ENCODE data around the gene CAMKK2.

DNA sequence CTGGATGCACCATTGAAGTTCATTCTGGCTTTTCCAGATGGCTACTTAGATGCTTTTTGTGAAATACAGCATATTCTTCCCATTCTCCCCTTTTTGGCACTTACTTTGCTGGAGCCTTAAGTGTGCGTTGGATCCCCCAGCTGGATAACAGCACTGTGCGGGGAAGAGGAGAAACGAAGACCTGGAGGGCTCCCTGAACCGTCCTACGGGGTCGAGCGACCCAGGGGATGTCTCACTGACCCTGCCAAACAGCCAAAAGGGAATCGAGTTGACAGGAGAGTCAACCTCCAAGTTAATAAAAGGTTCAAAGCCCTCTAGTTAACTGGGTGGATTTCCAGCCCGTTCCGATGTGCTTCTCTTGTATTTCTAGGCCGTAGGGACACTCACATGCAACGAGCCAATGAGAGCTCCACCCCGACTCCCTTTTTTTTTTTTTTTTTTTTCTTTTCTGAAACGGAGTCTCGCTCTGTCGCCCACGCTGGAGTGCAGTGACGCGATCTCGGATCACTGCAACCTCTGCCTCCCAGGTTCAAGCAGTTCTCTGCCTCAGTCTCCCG is 1.0 kb upstream of the CAMKK2 start:
- TF ChIP-seq, protein P1, sequence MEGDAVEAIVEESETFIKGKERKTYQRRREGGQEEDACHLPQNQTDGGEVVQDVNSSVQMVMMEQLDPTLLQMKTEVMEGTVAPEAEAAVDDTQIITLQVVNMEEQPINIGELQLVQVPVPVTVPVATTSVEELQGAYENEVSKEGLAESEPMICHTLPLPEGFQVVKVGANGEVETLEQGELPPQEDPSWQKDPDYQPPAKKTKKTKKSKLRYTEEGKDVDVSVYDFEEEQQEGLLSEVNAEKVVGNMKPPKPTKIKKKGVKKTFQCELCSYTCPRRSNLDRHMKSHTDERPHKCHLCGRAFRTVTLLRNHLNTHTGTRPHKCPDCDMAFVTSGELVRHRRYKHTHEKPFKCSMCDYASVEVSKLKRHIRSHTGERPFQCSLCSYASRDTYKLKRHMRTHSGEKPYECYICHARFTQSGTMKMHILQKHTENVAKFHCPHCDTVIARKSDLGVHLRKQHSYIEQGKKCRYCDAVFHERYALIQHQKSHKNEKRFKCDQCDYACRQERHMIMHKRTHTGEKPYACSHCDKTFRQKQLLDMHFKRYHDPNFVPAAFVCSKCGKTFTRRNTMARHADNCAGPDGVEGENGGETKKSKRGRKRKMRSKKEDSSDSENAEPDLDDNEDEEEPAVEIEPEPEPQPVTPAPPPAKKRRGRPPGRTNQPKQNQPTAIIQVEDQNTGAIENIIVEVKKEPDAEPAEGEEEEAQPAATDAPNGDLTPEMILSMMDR (conservative IDR thresholded peaks at IDR 0.05; ENCODE audit: low read depth, low read length): no peak
- TF ChIP-seq RAD21 (IDR thresholded peaks at IDR 0.05; ENCODE audit: low read length): no peak
- TF ChIP-seq MAZ (IDR thresholded peaks at IDR 0.05; ENCODE audit: borderline replicate concordance, low read depth, low read length): no peak
- TF ChIP-seq, protein P2, sequence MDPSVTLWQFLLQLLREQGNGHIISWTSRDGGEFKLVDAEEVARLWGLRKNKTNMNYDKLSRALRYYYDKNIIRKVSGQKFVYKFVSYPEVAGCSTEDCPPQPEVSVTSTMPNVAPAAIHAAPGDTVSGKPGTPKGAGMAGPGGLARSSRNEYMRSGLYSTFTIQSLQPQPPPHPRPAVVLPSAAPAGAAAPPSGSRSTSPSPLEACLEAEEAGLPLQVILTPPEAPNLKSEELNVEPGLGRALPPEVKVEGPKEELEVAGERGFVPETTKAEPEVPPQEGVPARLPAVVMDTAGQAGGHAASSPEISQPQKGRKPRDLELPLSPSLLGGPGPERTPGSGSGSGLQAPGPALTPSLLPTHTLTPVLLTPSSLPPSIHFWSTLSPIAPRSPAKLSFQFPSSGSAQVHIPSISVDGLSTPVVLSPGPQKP (IDR thresholded peaks at IDR 0.05; ENCODE audit: borderline replicate concordance, low read depth, low read length): no peak
- no peak for TF ChIP-seq CEBPB (IDR thresholded peaks at IDR 0.05; ENCODE audit: low read depth, low read length)
- no peak for TF ChIP-seq SMC3 (IDR thresholded peaks at IDR 0.05; ENCODE audit: low read depth, low read length)
- no peak for TF ChIP-seq POLR2A (IDR thresholded peaks at IDR 0.05; ENCODE audit: low read depth, low read length)
- no peak for TF ChIP-seq RFX5 (IDR thresholded peaks at IDR 0.05; ENCODE audit: low read depth, low read length)
- TF ChIP-seq BHLHE40 (IDR thresholded peaks at IDR 0.05; ENCODE audit: low read depth, low read length): no peak
- TF ChIP-seq FOS (IDR thresholded peaks at IDR 0.05; ENCODE audit: low read depth, low read length): no peak
